ENCODE results near the gene TMEM121.

Gene TMEM121

DNA sequence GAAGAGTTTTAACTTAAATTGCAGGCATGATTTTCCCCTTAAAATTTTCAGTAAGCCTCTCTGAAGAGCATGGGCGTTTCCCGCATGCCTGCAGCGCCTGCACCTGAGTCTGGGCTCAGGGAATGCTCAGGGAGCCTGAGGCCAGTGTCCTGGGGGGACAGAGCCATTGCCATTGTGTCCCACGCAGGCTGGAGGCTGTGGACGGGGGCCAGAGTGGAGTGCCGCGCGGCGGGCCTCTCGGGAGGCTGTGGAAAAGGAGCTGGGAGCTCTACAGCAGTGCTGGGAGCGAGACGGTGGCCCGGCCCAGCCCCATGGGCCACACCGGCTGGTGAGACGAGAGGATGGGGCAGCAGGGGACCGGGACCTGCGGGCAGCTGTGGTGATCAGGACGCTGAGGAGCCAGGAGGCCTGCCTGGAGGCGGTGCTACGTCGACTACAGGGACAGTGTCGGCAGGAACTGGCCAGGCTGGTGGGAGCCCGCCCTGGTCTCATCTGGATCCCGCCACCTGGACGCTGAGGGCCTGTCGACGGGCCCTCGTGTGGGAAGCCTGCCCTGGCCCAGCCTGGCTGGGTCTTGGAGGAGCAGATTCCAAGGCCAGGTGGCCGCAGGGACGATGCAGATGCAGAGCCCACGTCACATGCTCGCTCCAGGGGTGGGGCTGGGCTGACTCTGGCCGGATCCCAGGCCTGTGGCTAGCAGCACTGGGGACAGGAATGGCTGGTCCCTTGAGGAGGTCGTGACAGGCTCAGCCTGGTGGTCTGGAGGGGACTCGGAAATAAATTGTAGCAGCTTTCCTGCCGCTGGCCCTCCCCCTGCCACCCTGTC lies 27.7 kb upstream of the TMEM121 start:
- no peak for FAIRE-seq

DNA sequence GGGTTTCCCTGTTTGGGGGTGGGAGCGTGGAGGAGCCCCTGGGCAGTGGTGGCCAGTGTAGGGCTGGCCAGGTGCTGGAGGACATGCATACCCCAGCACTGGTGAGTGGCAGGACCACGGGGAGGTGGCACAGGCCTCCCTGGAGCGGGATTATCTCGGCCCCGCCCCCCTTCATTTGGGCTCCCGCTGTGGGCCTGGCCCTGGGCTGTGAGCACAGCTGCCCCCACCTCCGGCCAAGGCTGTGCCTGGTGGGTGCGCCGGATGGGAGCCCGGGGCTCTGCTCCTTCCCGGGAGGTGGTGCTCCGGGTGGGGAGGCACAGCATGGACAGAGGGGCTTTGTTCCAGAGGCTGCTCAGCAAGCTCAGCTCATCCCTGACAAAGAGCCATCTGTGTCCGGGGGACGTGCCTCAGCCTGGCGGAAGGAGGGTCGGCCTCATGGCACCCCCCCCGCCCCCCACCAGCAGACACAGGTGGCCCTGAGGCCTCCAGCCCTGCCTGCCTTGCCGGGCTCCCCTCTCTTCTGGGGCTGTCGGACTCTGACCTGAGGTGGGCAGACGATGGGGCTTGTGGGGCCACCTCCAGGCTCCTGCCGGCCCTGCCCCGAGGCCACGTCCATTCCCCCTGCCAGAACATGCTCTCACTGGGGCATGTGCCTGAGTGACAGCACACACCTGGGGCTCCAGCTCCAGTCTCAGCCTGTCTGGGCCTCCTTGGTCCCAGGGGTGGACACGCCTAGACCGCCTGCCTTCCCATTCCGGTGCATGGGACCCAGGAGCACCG lies 26.9 kb upstream of the TMEM121 start:
- FAIRE-seq: no peak

DNA sequence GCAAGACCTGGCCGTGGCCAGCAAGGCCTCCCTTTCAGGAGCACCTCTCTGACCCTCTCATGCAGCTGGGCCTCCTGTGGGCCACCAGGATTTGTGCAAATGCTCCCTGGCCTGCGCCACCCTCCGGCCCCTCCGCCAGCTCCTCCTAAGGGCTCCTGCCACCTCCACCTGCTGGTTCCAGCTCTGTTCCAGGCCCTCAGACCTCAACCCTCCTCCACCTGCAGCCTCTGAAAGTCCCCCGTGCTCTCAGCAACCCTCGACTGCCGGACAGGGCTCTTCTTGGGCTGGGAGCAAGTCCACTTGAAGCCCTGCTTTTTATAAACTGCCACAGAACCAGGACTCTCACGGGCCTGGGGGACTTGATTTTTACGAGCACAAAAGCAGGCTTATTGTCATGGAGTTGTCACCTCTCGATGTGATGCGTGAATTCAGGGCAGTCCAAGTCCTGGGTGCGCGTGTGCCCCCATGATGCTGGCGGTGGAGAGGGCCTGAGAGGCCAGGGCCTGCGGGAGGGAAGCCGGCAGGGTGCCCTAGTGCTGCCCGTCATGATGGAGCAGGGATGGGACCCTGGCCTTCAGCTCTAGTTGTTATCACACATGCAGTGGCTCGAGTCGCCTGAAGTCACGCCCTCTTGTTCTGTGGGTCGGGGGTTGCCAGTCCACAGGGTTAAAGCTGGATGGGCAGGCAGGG lies 26.2 kb upstream of the TMEM121 start:
- no peak for FAIRE-seq

DNA sequence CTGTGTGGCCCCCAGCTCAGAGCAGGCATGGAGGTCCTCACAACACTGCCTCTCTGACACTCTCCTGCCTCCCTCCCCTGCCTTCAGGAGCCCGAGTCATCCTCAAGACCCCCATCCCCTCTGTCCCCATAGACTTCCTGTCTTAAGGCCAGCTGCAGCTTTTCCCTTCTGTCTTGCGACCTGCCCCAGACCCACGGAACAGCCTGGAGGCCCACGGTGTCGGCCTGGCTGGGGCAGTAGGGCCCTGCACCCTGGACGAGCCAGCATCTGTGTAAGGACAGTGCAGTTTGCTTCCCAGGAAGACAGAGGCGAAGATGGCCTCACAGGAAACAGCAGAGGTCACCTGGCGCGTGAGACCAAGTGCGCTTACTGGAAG lies 25.7 kb upstream of the TMEM121 start:
- FAIRE-seq: no peak

DNA sequence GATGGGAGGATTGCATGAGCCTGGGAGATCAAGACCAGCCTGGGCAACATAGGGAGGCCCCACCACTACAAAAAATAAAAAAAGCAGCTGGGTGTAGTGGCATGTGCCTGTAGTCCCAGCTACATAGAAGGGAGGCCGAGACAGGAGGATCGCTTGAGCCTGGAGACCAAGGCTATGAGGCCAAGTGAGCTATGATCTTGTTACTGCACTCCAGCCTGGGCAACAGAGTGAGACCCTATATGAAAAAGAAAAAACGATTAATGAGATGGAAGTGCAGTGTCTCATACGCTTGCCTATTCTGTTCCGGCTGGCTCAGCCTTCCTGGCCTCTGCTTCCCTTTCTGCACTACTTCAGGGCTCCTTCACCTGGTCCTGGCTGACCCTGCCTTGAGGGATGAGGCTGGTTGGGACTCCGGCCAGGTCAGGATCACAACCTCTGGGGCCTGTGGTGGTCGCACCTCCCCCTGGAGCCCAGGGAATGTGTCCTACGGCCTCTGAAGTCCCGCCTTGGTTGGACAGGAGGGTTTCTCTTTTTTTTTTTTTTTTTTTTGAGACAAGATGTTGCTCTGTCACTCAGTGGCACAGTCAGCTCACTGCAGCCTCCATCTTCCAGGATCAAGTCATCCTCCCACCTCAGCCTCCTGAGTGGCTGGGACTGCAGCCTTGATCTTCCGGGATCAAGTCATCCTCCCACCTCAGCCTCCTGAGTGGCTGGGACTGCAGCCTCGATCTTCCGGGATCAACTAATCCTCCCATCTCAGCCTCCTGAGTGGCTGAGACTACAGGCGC lies 24.7 kb upstream of the TMEM121 start:
- FAIRE-seq: no peak

DNA sequence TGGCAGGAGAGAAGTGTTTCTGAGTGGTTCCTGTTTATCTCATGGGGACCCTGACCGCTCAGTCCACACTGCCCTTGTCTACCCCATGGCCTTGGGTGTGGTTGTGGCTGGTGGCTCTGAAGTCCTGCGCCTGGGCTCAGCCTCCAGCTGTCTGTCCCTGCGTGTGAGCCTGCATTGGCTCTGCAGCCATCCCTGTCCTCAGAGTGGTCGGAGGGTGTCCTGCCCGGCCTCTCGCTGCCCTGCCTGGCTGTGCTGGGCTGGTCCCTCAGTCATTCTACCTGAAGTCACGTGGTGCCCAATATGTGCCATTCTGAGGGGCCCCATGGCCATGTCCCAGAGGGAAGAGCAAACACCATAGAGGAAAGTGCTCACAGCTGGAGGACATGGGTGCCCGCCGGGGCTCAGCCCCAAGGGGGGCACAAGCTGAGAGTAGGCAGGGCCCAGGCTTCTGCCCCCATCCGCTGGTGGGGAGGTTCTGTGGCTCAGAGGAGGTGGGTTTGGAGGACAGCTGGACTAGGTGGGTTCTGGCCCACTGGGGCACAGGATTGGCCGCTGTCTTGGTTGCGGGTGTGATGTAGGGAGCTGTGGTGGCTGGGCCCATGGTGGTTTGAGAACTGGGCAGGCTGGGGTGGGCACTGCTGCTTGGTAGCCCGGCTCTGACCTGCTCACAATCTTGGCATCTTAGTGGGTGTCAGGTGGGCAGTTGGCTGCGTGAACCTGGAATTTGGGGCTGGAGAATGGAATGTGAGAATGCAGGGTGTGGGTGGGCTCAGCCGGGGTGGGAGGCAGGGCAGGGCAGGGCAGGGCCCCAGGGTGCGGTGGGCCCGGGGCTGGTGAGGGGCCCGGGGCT lies 23.7 kb upstream of the TMEM121 start:
- FAIRE-seq: no peak

DNA sequence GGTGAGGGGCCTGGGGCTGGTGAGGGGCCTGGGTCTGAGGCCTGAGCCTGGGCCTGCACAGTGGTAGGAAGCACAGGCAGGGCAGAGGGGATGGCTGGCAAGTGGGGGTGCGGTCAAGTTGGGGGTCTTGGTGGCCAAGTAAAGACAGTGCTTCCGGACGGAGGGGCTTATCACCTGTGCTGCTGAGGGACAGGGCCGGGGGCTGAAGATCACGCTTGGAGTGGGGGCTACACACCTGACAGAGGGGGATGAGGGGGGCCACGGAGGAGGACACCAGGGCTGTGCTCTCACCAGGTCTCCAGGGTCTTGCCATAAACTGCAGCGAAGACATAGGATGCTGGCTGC lies 23.1 kb upstream of the TMEM121 start:
- FAIRE-seq: no peak

DNA sequence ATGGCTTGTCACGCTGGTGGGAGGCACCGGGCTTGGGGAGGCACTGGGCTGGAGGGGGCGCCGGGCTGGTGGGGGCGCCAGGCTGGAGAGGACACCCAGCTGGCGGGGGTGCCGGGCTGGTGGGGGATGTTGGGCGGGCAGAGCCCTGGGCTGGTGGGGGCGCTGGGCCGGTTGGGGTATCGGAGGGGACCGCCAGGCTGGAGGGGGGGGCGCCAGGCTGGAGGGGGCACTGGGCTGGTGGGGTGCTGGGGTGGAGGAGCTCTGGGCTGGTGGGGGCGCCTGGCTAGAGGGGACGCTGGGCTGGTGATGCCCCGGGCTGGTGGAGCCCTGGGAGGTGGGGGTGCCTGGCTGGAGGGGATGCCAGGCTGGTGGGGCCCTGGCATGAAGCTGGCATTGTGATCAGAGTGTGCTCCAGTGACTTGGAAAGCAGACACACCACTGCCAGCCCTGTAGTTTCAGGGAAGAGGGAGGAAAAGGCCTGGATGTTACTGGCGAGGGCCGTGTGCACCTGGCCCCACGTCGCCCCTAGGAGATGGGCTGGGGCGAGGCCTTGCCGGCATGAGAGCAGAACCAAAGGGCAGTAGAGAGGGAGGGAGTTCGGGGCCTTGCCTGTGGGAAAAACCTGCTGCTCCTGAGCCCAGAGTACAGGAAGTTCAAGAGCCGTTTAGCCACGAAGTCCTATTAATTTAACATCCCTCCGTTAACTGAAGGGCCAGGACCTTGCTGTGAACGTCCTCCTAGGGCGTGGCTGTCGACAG lies 22.3 kb upstream of the TMEM121 start:
- FAIRE-seq: no peak

DNA sequence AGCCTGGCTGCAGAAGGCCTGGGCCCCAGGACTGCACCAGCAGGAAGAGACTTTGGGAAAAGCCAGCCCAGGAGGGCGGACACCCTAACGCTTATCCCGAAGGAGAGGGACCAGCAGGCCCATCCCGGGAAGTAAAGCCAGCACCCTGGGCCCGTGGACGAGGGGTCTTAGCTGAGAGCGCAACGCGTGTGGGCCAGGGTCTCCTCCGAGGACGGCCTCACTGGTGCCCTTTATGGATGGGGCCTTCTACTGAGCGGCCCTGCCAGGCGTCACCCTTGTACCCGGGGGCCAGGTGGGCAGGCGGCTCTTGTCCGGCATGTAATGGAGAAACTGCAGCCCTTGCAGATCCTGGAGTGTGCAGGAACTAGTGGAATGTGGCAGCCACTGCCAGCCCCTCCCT lies 21.3 kb upstream of the TMEM121 start:
- no peak for FAIRE-seq

DNA sequence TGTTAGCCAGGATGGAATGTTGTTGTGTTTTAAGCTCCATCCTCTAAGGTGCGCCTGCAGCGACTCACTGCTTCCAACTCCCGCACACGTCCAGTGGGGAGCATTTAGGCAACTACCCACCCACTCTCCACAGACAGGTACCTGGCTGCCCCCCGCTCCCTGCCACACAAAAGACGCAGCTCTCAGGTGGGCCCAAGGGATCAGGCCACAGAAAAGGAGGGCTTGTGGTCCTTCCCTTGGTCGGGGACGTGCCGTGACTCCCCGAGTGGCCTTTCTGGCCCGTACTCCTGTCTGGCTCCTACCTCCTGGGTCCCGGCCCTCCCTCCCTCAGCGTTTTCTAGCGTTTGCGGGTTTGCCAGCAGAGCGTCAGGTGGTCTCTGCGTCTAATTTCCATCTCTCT lies 19.1 kb upstream of the TMEM121 start:
- no peak for FAIRE-seq

DNA sequence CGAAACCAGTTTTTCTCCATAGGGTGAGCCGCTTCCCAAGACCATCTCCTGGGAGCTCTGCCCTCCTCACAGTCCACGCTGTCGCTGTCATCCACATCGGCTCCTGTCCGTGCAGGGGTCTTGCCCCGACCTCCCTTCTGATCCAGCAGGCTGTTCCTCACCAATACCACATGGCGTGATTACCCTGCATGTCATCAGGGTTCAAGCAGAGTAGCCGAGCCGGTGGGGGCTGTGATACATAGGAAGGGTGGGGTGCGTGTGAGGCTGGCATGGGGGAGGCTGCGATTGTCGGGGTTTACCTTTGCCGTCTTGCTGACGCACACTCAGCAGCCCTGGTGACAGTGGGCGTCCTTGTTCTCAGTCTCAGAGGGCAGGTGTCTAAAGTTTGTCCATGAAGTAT lies 18.3 kb upstream of the TMEM121 start:
- FAIRE-seq: no peak

DNA sequence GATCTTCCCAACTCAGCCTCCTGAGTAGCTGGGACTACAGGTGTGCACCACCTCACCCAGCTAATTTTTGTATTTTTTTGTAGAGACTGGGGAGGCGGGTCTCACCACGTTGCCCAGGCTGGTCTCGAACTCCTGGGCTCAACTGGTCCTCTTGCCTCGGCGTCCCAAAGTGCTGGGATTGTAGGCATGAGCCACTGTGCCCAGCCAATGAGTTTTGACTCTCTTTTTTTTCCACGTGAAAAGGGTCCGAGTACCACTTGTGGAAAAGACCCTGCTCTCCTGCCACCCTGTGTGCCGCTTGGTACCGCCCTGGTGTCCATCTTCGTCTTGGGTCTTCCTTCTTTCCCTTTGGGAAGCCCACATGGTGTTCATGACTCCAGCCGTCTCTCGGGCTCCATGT lies 17.8 kb upstream of the TMEM121 start:
- FAIRE-seq: no peak

DNA sequence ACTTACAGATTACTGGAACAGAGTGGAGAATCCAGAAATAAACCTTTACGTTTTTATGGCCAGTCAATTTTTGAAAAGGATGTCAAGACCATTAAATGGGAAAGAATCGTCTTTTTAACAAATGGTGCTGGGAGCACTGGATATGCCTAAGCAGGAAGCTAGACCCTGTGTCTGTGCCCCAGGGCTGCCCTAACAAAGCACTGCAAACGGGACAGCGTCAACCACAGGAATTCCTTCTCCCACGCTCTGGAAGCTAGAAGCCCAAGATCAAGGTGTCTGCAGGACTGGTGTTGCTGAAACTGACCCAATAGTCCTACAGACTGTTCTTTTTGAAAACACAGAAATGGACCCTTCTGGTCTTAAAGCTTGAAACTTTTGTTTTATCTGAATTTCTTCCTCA lies 9.3 kb upstream of the TMEM121 start:
- FAIRE-seq: no peak

DNA sequence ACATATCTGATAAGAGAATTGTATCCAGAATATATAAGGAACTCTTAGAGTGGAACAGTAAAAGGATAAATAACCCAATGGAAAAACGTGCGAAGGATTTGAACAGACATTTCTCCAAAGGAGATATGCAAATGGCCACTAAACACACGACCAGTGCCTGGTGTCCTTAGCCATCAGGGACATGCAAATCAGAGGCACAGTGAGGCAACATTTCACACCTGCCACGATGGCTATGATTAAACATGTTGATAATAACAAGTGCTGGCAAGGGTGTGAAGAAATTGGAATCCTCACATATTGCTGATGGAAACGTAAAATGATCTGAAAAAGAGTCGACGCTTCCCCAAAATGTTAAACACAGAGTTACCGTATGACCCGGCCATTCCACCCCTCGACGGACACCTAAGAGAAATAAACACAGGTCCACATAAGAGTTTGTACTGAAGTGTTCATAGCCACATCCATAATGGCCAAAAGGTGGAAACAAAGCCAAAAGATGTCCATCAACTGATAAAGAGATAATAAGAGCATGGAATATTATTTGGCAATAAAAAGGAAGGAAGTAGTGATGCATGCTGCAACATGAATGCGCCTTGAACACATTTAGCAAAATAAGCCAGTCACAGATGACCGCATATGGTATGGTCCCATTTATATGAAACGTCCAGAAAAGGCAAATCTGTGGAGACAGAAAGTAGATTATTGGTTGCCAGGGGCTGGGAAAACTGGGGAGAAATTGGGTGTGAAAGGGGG lies 6.3 kb upstream of the TMEM121 start:
- FAIRE-seq: no peak

DNA sequence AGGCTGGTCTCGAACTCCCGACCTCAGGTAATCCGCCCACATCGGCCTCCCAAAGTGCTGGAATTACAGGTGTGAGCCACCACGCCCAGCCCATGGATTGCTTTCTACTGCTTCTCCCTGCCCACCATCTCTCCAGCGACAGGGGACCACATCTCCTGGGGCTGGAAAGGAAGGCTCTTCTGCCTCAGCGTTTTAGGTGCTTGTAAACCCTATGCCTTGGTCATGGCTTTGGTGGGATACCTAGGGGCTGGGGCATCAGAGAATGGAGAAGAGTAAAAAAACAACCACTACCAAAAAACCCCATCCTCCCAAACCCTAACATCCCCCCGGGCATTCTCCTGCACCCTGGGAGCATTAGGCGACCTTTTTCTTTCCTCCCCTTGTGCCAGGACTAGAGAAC lies 1.1 kb upstream of the TMEM121 start:
- no peak for FAIRE-seq

DNA sequence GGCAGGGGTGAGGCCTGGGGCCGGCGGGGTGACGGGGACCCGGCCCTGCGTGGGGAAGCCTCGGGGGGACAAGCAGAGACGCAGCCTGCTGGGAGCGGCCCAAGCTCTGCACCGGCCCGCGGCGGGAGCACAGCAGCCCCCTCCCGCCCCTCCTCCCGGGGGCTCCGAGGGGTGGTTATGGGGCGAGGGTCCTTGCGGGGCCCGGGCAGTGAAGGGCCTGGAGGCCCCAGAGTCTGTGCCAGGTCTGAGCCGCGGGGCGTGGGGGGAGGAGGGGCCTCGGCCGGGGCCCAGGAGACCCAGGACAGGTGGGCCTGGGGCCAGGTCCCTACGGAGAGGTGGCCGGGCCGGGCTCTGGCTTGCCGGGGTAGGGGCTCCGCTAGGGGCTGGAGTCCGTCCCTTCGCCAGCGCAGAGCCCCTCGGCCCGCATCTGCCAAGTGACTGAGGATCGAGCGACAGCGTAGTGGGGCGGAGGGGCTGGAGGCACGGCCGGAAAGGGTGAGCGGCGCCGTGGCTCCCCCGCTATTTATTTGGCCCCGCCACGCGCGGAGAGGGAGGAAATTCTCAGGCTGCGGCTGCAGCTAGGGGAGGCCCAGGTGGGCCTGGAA lies 495 bp downstream of the TMEM121 start:
- no peak for FAIRE-seq

DNA sequence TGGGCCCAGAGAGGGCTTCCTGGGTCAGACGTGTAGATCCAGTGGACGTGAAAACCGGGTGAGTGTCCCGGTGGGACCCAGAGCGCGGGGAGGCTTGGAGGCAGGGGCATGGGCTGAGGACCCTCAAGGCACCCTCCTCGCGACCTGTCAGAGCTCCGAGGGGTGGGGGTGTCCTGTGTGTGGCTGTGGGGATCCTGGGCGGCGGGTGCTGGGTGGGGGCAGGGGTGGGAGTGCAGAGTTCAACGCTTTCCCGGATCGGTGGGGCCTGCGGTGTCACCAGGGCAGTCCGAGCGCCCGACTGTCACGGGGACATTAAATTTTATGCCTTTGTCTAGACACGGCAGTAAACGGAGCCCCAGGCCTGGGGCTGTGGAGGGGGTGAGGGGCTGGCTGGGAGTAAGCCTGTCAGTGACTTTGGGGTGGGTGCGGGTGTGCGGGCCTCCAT lies 1.0 kb downstream of the TMEM121 start:
- no peak for FAIRE-seq

DNA sequence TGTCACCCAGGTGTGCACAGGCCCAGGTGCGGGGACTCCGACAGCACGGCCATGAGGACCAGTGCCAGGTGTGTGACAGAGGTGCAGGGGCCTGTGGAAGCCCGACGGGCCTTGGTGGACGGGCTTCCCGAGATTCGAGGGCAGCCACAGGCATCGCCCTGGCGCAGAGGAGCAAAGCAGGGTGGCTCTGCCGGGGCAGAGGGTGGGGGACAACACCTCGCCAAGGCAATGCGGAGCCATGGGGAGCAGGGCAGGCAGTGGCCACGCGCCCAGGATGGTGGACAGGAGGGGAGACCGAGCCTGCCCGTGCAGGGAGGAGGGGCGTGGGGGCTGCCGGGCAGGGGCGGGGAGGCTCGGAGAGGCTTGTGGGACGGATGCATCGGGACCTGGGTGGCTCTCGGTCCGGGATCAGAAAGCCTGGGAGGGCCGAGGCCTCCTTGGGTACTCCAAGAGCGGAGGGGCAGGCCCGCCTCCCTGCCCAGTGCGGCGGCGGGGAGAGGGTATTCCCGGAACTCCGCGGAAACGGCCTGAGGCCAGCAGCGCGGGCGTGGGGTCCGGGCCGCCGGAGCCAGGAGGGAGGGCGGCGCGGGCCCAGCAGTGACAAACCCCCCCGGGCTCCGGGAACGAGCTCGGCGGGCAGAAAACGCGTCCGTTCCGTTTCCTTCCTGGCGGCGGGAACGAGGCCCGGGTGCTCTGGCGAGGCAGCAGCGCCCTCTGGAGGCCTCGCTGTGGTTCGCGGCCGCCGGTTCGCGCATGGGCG lies 1.6 kb downstream of the TMEM121 start:
- FAIRE-seq: no peak

DNA sequence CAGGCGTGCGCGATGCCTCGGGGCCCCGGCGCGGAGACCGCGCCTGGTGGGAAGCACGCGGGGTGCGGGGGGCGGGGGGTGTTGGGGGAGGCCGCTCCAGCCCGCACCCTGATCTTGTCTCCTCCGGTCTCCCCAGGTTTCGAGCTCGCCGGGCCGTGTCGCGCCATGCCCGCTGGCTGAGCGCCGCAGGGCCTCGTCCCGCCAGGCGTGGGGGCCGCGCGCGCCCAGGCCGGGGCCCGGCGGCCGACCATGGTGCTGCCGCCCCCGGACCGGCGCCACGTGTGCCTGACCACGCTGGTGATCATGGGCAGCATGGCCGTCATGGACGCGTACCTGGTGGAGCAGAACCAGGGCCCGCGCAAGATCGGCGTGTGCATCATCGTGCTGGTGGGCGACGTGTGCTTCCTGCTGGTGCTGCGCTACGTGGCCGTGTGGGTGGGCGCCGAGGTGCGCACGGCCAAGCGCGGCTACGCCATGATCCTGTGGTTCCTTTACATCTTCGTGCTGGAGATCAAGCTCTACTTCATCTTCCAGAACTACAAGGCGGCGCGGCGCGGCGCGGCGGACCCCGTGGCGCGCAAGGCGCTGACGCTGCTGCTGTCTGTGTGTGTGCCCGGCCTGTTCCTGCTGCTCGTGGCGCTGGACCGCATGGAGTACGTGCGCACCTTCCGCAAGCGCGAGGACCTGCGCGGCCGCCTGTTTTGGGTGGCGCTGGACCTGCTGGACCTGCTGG lies 2.4 kb downstream of the TMEM121 start:
- FAIRE-seq: no peak
